GM12875 (cell line): ENCODE results near the gene ZMYND11.

Source experiments
- H3K4me3 ChIP-seq: one replicate; pipeline ENCODE4 v1.5.1; 2011; ENCODE audit warnings: low read depth, low read length, control low read depth
- TF ChIP-seq, protein P1 (sequence below): IDR thresholded peaks from 2 replicates; pipeline ENCODE4 v1.5.1; 2011; ENCODE audit warnings: low read depth, mild to moderate bottlenecking, control low read depth, inconsistent platforms, low read length, moderate library complexity, borderline replicate concordance; ENCODE audit not compliant: insufficient read depth

ZMYND11 gene

DNA sequence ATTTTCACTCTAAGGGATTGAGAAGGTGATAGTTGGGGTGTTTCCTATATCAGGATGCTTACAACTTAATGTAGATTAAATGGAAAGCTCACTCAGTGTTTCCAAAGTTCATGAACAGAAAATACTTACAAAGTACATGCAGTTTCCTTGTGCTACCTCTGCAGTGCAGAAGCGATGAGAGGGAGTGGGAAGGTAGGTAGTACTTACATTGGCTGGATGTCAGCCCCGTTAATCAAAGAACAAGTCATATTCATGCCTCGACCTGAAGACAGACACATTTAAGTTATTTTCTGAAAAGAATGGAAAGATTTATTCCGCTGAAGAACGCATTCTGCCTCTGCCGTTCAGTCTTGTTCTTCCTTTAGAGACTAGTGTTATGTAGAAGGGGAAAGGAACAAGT, 93.1 kb downstream of the ZMYND11 start:
- no peak overlapping the region for H3K4me3 ChIP-seq
- TF ChIP-seq, protein P1, sequence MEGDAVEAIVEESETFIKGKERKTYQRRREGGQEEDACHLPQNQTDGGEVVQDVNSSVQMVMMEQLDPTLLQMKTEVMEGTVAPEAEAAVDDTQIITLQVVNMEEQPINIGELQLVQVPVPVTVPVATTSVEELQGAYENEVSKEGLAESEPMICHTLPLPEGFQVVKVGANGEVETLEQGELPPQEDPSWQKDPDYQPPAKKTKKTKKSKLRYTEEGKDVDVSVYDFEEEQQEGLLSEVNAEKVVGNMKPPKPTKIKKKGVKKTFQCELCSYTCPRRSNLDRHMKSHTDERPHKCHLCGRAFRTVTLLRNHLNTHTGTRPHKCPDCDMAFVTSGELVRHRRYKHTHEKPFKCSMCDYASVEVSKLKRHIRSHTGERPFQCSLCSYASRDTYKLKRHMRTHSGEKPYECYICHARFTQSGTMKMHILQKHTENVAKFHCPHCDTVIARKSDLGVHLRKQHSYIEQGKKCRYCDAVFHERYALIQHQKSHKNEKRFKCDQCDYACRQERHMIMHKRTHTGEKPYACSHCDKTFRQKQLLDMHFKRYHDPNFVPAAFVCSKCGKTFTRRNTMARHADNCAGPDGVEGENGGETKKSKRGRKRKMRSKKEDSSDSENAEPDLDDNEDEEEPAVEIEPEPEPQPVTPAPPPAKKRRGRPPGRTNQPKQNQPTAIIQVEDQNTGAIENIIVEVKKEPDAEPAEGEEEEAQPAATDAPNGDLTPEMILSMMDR = no peak

DNA sequence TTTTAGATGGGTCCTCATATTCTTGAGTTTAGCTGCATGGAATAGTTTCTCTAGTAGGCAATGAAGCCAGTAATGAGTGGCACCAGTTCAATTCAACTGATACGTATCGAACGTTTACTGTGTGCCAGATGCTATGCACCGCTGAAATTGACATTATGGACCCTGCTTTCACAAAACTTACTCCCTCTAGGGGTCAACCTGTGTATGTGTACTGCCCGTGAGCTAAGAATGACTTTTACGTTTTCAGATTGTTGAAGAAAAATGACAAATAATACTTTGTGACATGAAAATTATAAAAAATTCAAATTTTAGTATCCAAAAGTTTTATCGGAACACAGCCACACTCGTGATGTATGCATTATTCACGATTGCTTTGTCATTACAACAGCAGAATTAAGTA, 95.5 kb downstream of the ZMYND11 start:
- TF ChIP-seq, protein P1 = peak; percentile 40; the same call in 1 of the 2 replicates
- no peak overlapping the region for H3K4me3 ChIP-seq

DNA sequence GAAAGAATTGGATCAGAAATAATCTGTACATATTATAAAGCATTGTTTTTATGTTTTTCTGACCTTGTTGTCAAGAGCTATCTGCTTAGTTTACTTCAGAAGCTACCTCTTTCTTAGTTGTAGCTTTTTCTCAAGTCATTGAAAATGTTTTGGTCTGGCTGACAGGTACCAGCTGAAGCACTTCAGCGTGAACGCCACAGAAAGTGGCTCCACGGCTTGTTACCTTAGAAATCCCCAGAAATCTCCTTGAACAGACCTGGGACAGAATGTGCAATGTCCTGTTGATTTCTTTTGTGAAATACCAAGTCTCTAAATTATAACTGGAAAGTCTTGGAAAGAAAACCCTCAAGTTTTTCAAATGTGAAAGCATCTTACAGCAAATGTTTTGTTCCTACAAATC, 96.8 kb downstream of the ZMYND11 start:
- TF ChIP-seq, protein P1 = no peak
- H3K4me3 ChIP-seq = no peak overlapping the region

DNA sequence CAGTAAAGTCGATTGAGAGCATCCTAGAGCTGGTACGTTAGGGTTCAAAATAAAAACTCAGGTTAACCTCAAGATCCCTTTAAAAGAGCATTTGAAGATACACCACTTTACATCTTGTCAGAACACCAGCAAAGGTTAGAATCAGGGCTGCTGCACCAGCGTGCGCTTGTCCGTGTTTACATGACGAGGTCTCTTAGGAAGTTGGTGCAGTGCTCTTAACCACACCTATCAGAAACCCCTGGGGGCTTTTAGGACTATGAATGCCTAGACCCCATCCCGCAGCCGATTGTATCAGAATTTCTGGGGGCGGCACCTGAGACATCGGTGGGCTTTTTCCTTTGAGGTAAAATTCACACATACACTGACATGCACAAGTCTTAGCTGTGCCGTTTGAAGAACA, 97.6 kb downstream of the ZMYND11 start:
- no peak overlapping the region for H3K4me3 ChIP-seq
- TF ChIP-seq, protein P1 = no peak

DNA sequence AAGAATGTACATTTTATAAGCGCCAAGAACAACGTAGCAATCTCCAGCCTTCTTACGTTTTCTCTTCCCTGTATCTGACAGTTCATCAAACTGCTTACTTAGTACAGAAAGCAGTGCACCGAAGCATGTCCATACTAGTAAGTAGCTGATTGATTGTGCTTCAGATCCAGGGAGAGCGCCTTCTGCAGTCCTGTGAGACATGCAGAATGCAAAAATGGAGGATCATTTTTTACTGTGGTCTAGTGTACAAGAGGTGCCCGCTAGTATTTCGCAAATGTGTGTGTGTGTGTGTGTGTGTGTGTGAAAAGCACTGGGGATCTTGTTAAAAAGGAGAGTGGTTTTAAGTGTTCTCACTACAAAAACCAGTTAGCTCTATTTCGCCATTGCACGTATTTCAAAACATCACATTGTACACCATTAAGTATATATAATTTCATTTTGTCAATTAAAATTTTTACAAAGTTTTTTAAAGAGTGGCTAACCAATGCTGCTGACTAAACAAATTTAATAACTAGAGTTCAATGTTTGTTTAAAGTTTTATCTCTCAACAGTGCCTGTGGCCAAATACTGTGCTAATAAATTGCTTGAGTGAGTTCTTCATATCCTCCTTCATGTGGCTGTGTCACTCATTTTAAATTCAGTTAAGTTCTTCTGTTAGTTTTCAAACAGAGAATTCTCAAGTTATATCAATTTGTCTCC, 99.6 kb downstream of the ZMYND11 start:
- TF ChIP-seq, protein P1 = no peak
- H3K4me3 ChIP-seq = no peak overlapping the region

DNA sequence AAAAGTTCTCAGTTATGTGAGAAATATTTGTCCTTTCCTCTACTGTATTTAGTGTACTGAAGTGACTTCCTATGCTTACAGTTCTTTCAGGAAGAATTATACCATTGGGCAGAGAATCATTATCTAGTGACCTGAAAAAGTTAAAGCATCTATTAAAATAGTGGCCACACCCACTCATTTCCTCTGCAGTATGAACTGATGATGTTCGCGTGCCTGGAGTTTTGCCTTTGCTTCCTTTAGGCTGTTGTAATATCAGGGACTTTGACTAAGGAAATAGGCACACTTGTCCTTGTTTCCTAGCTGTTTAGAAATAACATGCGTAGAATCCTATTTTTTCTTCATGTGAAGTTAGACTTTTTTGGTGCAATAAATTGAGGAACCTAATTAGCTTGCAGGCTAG, 100.7 kb downstream of the ZMYND11 start:
- TF ChIP-seq, protein P1 = no peak
- H3K4me3 ChIP-seq = no peak overlapping the region

DNA sequence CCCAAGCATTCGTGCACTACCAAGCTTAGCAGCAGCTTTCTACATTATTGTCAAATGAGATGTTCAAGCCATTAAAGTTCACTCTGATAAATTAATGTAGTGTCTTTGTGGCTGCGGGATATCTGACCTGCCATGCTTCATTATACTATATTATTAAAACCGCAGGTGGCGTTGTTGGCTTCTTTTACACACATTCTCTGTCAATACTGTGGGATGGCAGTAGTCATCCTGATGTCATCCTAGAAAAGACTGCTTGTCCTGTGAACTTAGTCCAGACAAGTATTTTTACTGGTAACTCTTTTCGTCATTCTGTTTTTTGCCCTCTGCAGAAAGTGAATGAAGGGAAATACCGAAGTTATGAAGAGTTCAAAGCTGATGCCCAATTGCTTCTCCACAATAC, 103.9 kb downstream of the ZMYND11 start:
- TF ChIP-seq, protein P1 = no peak
- H3K4me3 ChIP-seq = no peak overlapping the region
